NCI-H1092 treated with DMSO at 0.1 percent for 48 hours (cell line): ENCODE data around the gene MAN1B1.

ENCODE experiments used
- DNase-seq: peaks from one replicate; lab custom pipeline; 2025; lab: John Stamatoyannopoulos, UW

MAN1B1 gene

DNA sequence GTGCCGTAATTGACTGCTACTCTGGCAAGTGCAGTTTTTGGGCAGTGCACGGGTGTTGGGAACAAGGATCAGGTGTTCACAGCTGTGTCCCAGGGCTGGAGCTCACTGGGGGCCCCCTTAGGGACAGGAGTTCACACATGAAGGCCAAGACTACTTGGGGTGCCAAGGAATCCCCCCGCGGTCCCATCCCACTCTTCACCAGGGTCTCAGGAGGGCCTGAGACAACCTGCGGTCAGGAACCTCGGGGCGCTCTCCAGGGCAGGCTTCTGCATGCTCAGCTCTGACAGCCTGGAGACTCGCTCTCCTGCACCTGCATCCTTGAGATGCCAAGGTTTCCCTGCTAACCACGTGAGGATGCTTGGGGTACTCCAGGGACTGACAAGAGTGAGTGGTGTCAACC, 2.3 kb upstream of the MAN1B1 start:
- no peak for DNase-seq

GRCh38 chr9:137085920-137086530, 760 bp upstream of the MAN1B1 start:
- no peak for DNase-seq

DNA sequence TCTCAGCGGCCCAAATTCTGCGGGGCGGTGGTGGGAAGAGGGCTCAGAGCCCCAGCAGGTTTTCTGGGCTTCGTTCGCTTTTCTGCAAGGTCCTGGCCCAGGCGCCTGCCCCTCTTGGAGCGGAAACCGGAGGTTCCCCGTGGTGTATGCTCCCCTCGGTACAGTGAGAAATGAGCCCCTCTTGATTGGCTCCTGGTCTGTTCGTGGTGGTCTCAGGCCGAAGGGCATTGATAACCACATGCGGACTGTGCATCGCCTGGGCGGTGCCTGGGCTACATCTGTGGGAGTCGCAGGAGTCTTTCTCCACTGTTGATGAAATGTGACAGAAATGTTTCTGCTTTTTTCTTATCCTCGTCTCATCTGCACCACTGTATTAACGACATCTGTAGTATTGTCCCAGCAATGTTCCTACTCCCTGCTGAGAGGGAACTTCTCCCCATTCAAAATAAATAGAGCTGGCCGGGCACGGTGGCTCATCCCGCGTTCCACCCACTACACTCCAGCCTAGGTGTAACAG, 682 bp downstream of the MAN1B1 start:
- peak; percentile 9 for DNase-seq

DNA sequence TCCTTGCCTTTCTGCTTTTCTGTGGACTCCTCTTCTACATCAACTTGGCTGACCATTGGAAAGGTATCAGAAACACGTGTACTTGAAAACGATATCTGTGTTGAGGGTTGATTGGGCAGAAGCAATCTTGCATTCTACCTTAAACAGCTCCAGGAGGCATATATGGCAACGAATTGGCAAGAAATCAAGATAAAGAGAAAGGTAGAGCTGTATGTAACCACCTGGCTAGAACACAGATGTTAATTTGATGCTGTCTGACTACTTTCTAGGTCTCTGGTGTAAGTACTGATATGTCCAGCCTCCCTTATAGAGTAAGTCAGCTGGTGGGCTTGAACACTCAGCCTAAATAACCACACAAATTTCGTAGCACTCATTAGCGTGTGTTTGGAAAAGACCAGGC, 1.3 kb downstream of the MAN1B1 start:
- DNase-seq: no peak

GRCh38 chr9:137089232-137089947, 2.6 kb downstream of the MAN1B1 start:
- DNase-seq: no peak

- no peak for DNase-seq
Measured at GRCh38 chr9:137095664-137096517, 9.1 kb downstream of the MAN1B1 start.

GRCh38 chr9:137096785-137097546, 10.2 kb downstream of the MAN1B1 start:
- no peak for DNase-seq

GRCh38 chr9:137097761-137098462, 11.1 kb downstream of the MAN1B1 start:
- DNase-seq: no peak

- DNase-seq: no peak
Measured at GRCh38 chr9:137099231-137099630, 12.4 kb downstream of the MAN1B1 start.

- DNase-seq: no peak
Measured at GRCh38 chr9:137103206-137103999, 16.6 kb downstream of the MAN1B1 start.

DNA sequence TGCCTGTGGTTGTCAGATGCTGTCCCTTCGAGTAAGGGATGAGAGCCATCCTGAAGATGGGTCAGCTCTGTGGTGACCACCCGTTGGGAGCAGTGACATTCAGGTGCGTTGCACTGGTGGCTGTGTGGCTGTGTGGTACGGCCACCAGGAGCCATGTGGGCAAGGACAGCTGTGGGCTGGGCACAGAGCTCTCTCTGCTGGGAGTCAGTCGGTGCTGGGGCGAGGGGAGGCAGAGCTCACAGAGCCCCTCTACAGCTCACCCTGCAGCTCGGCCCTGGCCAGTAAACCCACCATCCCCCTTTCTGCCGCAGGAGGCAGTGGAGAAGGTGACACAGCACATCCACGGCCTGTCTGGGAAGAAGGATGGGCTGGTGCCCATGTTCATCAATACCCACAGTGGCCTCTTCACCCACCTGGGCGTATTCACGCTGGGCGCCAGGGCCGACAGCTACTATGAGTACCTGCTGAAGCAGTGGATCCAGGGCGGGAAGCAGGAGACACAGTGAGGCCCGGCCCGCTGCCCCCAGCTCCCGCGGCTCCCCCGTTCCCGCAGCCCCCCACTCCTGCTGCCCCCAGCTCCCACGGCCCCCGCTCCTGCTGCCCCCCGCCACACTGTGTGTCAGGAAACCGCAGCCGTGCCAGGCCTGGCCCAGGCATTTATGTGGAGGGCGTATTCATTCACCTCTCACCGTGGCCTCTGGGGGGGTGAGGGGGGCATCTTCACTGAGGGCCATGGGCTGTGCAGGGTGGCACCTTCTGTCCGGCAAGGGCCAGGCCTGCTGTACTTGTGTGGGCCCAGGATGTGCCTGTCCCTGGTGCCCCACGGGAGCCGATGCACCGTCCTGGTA, 19.3 kb downstream of the MAN1B1 start:
- DNase-seq: no peak

- DNase-seq: no peak
Measured at GRCh38 chr9:137106662-137107250, 20.0 kb downstream of the MAN1B1 start.

GRCh38 chr9:137107312-137107921, 20.6 kb downstream of the MAN1B1 start:
- no peak for DNase-seq

DNA sequence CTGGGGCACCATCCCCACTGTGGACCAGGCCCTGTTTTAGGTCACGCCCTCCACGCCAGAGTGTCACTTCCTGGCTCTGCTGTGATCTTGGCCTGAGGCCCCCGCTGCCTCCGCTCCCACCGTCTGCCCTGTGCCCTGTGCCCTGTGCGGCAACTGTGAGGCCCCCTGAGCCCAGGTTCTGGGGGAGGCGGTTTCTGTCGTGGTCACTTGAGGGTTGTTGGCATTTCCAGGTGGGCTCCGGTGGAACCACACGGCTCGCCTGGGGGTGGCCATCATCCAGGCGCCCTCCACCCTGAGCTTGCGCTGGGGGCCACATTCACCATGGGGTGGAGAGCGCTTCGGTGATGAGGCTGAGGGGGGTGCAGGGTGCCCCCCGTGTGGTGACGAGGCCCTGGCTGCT, 21.2 kb downstream of the MAN1B1 start:
- no peak for DNase-seq

DNA sequence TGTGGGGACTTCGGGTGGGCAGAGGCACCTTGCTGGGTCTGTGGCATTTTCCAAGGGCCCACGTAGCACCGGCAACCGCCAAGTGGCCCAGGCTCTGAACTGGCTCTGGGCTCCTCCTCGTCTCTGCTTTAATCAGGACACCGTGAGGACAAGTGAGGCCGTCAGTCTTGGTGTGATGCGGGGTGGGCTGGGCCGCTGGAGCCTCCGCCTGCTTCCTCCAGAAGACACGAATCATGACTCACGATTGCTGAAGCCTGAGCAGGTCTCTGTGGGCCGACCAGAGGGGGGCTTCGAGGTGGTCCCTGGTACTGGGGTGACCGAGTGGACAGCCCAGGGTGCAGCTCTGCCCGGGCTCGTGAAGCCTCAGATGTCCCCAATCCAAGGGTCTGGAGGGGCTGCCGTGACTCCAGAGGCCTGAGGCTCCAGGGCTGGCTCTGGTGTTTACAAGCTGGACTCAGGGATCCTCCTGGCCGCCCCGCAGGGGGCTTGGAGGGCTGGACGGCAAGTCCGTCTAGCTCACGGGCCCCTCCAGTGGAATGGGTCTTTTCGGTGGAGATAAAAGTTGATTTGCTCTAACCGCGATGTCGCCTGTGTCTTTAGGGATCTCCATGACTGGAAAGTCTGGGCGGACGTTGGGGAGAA, 21.9 kb downstream of the MAN1B1 start:
- DNase-seq: no peak

DNA sequence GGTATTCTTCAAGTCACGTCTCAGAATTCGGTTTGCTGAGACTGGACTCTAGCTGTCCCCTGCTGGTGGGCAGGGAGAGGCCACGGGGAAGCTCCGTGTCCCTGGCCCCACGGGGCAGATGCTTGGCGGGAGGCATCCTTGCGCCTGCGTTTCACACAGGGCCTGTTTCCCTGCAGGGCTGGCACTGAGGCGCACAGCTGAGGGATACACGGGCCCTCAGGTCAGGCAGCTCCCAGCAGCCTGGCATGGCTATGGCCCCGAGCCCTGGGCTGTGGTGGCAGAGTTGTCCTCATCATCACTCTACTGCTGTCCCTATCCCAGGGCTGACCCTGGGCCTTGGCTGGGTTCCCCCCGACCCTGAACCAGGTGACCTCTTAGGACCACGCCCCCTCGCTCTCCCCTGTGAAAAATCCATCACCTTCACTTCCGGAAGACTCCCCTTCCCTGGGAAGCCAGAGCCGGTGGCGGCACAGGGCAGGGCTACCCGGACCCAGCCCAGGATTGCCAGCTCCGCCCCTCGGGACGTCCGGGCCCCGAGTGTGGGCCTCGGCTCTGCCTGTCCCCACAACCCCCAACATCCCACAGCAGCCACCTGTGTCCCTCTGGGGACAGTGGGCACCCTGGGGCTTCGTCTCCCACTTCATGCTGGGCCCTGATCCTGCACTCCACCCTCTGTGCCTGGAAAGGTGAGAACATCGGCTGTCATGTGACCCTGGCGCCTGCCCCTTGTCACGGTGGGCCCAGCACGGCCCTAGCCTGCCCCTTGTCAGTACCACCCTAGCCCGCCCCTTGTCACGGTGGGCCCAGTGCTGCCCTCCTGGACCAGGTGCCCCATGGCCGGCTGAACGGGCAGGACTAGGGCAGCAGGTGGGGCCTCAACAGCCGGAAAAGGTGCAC, 22.7 kb downstream of the MAN1B1 start:
- DNase-seq: no peak
